GM18498 (cell line): ENCODE data around the gene PI4KB.

Experiments
- ATAC-seq: cut with Tn5 transposase; IDR thresholded peaks from one replicate; pipeline ENCODE4 v1.9.1; 2021; ENCODE audit warnings: mild to moderate bottlenecking, moderate library complexity; ENCODE audit not compliant: unreplicated experiment

The PI4KB gene

DNA sequence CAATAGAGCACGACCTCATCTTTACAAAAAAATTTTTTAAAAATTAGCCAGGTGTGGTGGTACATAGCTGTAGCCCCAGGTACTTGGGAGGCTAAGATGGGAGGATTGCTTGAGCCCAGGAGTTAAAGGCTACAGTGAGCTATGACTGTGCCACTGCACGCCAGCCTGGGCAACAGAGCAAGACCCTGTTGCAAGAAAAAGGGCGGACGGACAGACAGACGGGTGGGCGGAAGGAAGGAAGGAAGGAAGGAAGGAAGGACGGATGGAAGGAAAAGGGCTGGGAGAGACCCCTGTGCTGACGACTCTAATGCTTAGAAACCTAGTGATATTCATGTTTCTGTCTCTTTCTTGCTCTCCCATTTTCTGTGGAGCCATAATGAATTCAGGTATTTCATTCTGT is 14.4 kb downstream of the PI4KB start:
- ATAC-seq: no peak

DNA sequence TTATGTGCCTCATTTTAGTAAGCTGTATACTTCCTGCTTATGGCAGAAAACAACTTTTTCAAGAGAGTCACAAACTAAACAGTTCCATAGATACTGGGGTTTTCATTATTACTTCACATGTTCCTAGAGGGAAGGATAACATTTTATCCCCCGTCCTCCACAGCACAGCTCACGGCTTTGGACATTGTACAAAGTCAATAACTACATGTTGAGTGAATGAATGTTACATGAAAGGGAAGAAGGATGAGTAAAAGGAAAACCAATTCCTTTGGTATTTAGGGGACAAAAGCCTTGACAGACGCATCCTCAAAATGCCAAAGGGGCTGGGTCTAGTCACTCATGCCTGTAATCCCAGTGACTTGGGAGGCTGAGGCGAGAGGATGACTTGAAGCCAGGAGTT is 14.8 kb downstream of the PI4KB start:
- no peak for ATAC-seq

DNA sequence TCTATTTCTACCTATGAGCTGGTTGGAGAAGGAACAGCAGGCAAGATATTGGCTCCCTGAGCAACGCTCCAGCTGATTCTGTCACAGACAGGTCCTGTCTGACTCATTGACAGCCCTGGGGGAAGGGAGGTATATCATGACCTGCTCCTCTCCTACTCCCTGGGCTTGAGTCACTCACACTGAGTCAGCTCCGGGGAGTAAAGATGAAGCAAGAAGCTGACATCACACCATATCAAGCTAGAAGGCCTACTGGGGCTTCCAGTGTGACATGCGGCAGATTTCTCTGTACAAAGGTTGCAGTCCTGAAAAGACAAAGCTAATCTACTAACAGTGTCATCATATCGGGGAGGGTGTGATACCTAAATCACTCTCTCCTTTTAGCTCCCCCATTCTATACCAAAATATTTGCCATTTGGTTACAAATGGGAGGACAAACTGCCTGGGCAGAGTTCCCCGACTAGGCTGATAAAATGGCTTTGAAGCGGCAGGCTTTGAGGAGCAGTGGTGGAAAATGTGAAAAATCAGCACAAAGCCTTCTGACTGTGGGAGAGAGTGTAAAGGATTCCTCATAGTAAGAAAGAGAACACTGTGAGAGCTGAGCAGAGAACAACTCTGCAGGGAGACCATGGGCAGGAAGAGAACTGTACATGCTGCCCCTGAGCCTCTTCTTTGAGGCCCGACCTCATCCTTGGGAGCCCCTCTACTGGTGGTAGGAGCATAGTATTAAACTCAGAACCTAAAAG is 15.5 kb downstream of the PI4KB start:
- no peak for ATAC-seq

DNA sequence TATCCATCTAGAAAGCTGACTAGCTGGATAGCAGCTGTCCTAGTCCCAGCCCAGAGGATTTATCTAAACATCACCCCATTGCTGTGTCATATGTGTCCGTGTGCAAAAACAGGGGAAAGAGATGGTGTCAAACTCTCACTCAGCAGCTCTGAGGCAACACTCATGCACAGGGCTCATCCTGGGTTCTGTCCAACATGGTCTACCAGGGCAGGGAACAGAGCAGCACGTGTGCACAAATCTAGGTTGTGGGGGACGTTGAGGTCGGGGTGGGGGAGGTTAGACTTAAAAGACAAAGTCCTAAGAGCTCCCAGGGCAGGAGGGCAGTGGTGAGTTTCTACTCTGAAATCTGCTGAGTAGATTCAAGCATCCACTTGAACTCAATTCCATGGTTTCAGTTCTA is 16.2 kb downstream of the PI4KB start:
- ATAC-seq: no peak

DNA sequence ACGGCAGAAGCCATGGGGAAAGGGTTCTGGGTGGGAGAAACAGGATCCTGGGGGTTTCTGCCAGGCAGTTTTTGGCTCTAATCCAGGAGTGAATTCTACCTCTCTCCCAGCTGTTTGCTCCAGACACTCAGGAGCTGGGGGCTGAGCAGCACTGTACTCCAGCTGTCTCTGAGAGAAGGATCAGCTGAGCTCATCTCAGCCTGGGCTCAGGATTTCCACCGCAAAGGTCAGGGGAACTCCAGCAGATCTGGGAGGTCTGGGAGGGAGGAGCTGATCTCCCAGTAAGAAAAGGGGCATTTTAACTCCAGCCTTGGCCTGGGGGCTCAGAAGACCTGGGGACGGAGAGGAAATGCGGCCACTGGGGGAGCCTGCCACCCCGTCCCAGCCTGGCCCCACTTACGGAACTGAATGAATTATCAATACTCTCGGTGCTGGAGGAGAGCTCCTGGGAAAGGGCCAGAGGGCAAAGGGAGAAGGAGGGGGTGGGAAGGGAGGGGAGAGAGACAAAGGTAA is 17.3 kb downstream of the PI4KB start:
- no peak for ATAC-seq

DNA sequence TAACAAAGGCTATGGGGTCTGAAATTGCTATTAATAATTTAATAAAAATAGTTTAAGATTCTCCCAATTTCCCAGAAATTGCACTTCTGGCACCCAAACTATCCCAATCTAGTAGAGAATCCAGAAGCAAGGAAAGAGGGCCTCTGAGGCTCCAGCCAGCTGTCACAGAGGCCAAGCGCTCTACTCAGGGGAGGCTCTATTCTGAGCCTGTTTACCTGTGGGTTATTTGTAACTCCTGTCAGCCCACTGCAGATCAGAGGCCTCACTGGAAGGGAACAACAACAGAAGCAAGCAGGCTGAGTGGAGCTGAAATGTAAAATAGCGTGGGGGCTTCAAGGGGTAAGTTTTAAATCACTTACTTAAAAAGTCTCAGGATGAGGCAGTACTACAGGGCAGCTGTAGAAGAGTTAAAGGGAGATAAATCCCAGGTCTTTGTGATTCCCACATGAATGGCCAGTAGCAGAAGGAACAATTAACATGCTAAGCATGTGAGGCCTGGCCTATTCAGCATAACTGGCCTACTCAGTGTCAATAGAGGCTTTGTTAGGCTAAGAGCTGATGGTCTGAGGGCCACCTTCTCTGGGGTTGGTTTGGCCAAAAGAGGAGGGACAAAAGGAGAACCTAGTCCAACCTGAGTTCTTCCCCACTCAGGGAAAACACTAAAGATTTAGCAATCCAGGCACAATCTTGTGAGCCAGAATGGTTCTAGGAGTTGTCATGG is 32.3 kb downstream of the PI4KB start:
- no peak for ATAC-seq

DNA sequence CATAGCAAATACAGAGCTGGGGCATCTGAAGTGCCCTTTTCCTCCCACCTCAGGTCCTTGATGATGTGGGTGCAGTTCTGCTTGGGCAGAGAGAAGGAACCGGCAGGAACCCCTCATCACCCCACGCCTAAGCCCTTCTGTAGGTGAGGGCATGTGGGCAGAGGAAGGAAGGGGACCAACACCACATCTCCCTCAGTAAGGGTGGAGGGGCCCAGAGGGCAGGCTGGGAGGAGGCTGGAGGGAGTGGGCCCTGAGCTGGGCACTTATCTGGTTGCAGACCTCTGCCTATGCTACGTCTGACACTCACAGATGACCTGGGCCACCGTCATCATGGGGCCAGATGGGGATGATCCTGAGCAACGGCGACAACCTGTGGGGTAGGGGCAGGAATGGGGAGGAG is 34.1 kb downstream of the PI4KB start:
- ATAC-seq: no peak

DNA sequence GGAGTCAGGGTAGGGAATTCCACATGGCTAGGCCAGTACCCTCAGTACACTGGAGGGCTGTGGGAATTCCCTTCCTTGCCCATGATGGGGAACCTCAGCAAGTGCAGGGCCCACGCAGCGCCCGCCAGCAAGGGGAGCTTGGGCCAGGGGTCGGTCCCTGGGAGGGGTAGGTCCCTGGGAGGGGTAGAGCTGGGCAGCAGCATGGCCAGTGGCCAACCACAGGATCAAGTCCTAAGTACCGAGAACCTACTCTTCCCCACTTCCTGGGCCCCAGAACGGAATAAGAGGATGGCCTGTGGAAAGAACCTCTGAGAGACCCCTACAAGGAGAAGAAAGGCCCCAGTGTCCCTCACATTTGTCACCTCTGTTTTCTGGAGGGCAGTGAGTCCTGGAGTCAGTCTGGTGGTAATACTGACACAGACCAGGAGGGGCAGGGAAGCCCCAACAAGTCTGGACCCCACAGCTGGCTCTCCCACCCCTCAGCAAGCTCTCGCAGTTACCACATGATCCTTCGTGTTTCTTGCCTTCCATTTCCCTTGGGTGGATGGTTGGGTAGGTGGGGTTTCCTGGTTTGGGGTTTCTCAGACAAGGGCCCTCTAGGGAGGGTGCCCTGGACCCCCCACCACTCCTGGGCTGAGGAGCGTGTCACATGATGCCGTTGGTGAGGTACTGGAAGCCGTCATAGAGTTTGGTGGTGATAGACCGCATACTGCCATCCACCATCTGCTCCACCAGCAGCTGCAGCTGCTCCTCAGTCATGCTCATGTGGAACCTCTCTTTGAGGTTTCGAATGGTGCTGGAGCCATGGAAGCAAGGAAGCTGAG is 34.8 kb downstream of the PI4KB start:
- ATAC-seq: no peak

DNA sequence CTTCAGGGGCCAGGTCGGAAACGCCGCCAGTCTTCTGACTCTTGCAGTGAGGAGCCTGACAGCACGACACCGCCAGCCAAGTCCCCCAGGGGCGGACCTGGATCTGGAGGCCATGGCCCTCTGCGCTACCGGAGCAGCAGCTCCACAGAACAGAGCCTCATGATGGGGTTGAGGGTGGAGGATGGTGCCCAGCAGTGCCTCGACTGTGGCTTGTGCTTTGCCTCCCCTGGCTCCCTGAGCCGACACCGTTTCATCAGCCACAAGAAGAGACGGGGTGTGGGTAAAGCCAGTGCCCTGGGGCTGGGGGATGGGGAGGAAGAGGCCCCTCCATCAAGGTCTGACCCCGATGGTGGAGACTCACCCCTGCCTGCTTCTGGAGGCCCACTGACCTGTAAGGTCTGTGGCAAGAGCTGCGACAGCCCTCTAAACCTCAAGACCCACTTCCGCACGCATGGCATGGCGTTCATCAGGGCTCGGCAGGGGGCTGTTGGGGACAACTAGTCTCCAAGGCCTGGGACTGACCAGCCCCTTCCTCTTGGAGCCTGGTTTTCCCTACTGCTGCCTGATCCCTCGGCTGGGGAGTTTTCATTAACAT is 36.4 kb downstream of the PI4KB start:
- ATAC-seq: no peak

DNA sequence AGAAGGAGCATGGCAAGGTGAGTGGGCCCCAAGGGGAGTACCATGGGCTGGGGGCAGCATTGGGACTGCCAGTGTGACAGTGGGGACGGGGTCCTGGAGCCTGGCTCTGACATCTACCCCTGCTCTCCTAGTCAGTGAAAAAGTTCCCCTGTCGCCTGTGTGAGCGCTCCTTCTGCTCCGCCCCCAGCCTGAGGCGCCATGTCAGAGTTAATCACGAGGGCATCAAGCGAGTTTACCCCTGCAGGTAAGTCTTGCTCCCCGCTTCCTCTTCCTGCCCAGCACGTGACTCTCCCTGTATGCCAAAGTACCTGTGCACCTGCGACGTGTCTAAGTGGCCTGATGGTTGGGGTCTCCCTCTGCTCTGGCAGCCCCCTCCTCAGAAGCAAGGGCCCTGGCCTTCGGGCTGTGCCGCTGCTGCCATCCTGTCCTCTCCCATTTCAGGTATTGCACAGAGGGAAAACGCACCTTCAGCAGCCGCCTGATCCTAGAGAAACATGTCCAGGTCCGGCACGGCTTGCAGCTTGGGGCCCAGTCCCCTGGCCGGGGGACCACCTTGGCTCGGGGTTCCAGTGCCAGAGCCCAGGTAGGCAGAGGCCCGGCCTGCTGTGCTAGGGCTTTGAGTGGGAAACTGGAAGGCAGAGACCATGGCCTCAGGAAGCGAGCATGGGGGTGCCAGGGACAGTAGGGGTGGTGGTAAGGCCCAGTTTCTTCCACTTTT is 37.1 kb downstream of the PI4KB start:
- no peak for ATAC-seq

DNA sequence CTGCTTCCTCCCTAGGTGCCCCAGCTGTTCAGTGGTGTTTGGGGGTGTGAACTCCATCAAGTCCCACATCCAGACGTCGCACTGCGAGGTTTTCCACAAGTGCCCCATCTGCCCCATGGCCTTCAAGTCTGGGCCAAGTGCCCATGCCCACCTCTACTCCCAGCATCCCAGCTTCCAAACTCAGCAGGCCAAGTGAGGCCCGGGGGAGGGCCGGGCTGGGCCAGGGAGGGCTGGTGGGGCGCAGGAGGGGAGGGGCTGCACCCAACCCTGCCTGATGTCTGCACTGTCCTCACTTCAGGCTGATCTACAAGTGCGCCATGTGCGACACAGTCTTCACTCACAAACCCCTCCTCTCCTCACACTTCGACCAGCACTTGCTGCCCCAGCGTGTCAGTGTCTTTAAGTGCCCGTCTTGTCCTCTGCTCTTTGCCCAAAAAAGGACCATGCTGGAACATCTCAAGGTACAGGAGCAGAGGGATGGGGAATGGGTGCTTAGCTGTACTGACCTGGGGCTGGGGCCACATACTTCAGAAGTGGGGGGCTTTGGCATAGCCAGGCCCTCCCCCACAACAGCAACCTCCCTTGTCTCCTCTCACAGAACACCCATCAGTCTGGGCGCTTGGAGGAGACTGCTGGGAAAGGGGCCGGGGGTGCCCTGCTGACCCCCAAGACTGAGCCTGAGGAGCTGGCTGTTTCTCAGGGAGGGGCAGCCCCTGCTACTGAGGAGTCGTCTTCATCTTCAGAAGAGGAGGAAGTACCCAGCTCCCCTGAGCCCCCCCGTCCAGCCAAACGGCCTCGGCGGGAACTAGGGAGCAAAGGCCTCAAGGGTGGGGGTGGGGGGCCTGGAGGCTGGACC is 37.9 kb downstream of the PI4KB start:
- ATAC-seq: no peak

DNA sequence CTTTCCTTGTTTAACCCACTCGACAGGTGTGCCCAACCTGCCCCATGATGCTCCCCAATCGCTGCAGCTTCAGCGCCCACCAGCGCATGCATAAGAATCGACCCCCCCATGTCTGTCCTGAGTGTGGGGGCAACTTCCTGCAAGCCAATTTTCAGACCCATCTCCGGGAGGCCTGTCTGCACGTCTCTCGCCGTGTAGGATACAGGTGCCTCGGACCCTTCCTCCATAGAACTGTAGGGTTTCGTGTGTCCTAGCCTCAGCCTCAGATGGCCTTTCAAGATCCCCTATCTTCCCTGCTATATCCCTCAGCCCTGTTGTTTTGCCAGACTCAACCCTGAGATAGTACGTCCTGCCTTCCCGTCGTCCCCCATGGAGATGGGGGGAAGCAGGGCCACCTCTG is 38.7 kb downstream of the PI4KB start:
- no peak for ATAC-seq

DNA sequence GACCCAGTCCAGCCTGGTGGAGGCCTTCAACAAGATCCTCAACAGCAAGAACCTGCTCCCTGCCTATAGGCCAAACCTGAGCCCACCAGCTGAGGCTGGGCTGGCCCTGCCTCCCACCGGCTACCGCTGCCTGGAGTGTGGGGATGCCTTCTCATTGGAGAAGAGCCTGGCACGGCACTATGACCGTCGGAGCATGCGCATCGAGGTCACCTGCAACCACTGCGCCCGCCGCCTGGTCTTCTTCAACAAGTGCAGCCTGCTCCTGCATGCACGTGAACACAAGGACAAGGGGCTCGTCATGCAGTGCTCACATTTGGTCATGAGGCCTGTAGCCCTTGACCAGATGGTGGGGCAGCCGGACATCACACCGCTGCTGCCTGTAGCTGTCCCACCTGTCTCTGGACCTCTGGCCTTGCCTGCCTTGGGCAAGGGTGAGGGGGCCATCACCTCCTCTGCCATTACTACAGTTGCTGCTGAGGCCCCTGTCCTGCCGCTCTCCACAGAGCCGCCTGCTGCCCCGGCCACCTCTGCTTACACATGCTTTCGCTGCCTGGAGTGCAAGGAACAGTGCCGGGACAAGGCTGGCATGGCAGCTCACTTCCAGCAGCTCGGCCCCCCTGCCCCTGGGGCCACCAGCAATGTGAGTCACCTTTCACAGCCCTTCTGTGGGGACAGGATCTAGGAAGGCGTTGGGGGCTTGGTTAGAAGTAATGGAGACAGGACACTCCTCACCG is 39.3 kb downstream of the PI4KB start:
- no peak for ATAC-seq

DNA sequence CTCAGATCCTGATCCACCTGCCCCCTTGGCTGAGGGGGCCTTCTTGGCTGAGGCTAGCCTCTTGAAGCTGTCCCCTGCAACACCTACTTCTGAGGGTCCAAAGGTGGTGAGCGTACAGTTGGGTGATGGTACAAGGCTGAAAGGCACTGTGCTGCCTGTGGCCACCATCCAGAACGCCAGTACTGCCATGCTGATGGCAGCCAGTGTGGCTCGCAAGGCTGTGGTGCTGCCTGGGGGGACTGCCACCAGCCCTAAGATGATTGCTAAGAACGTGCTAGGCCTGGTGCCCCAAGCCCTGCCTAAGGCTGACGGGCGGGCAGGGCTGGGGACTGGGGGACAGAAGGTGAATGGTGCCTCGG is 39.9 kb downstream of the PI4KB start:
- no peak for ATAC-seq

DNA sequence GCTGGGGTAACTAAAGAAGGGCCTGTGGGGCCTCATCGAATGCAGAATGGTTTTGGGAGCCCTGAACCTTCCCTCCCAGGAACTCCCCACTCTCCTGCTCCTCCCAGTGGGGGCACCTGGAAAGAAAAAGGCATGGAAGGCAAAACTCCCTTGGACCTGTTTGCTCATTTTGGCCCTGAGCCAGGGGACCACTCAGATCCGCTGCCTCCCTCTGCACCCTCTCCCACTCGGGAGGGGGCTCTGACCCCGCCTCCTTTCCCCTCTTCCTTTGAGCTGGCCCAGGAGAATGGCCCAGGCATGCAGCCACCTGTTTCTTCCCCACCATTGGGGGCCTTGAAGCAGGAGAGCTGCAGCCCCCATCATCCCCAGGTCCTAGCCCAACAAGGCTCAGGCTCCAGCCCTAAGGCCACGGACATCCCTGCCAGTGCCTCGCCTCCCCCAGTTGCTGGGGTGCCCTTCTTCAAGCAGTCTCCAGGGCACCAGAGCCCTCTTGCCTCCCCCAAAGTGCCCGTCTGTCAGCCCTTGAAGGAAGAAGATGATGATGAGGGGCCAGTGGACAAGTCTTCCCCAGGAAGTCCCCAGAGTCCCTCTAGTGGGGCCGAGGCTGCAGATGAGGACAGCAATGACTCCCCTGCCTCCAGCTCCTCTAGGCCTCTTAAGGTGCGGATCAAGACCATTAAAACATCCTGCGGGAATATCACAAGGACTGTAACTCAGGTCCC is 40.4 kb downstream of the PI4KB start:
- ATAC-seq: no peak

DNA sequence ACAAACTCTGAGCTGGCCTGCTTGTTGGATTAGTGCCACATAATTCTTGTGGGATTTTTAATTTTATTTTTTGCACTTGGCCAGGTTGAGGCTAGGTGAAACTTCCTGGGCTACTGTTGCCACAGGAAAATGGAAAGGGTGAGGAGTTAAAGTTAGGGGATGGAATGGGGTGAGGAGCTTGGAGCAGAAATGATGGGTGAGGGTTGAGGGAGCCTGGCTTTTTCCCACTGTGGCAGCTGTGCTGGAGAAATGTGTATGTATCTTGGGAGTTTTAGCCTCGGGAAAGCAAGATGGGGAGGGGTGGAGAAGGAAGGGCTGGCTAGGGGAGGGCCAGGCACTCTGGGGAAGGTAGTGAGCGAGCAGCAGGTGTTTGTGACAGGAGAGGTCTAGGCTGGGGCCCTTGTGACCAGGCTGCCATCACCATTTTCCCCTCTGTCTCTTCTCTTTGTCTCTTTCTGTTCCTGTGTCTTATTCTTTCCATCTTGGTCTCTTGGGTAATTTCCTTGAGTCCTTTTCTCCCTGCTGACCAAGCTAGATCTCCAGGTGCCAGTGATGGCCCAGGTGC is 43.1 kb downstream of the PI4KB start:
- no peak for ATAC-seq

DNA sequence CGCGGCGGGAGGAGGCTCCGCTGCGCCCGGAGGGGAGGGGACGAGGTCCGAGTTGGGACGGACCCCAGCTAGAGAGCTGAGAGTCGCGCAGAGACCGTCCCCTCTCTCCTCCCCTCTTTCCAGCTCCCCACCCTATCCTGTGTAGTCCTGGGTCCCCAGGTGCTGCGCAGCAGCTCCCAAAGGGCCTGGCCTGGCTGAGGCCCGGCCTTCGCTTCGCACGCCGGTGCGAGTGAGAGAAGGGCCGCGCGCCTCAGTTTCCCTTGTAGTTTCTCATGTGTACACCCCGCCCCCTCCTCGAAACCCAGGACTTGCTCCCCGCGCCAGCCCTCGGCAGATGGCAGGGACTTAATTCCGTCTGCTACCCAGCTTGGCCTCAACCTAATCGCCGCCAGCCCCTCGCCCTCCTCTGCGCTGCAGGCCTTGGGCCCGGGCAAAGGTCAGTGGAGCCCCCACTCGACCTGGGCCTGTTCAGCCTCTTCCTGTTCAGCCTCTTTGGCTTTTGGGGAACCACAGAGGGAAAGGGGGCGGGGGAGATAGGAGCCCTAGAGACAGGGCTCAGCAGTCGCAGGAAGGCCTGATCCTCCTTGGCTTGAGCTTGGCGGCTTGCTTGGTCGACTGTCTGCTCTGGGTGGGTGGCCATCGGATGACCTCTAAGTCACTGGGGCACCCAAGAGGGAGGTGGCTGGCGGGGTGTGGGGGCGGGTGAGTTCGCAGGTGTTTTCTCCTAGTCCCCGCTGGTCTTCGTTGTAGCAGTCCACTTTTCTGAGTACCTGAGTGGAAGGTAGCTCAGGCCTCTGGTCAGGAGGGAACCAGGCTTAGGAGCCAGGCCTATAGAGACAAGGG is 44.1 kb downstream of the PI4KB start:
- ATAC-seq: no peak
